Lung (tissue), 12 donors: ENCODE measurements around the gene LRRC56. TPM values are rescaled to one million over a fixed set of nuclear protein-coding genes. Genes with fewer than 3 reads are reported as not detected.

Experiments
- ATAC-seq: fragments of 200-7000 bp; cut with Tn5 transposase; one replicate; pipeline ENCODE4 v1.9.1; 2020; ENCODE audit warnings: moderate number of reproducible peaks; ENCODE audit not compliant: insufficient read depth, low FRiP score
- DNase-seq, 3 donors: peaks; one replicate each; pipeline ENCODE4 v3.0.0-alpha.2; 2013 to 2017
- H3K27ac ChIP-seq, 2 donors: one replicate each; pipeline ENCODE4 v1.5.1; 2013; ENCODE audit warnings: mild to moderate bottlenecking in 2 of 2, moderate library complexity in 2 of 2, control low read depth in 1 of 2, inconsistent platforms in 1 of 2, low read depth in 1 of 2, low read length in 1 of 2
- H3K27me3 ChIP-seq, 3 donors: one replicate each; pipeline ENCODE4 v1.5.1; 2013; ENCODE audit warnings: low read length in 2 of 3; ENCODE audit not compliant: control insufficient read depth in 3 of 3, insufficient read depth in 3 of 3
- H3K36me3 ChIP-seq, 4 donors: one replicate each; pipeline ENCODE4 v1.5.1; 2013; ENCODE audit warnings: low read length in 4 of 4, mild to moderate bottlenecking in 1 of 4, moderate library complexity in 1 of 4; ENCODE audit not compliant: control insufficient read depth in 4 of 4, insufficient read depth in 4 of 4
- H3K4me1 ChIP-seq, 5 donors: one replicate each; pipeline ENCODE4 v1.5.1; 2013; ENCODE audit warnings: low read length in 5 of 5, mild to moderate bottlenecking in 2 of 5, moderate library complexity in 1 of 5; ENCODE audit not compliant: control insufficient read depth in 5 of 5, insufficient read depth in 5 of 5
- H3K4me3 ChIP-seq: one replicate; pipeline ENCODE4 v1.5.1; 2013; ENCODE audit warnings: mild to moderate bottlenecking, control low read depth, moderate library complexity
- H3K9ac ChIP-seq, 2 donors: one replicate each; pipeline ENCODE4 v1.5.1; 2013; ENCODE audit warnings: low read length in 2 of 2, control low read depth in 1 of 2; ENCODE audit not compliant: insufficient read depth in 1 of 2
- H3K9me3 ChIP-seq, 4 donors: one replicate each; pipeline ENCODE4 v1.5.1; 2013; ENCODE audit warnings: low read length in 3 of 4, mild to moderate bottlenecking in 1 of 4, moderate library complexity in 1 of 4; ENCODE audit not compliant: control insufficient read depth in 4 of 4, insufficient read depth in 3 of 4
- WGBS, 2 donors: extraction: QIAGEN DNeasy Blood & Tissue Kit; methylation state at CpG; one replicate each; pipeline ENCODE4 v1.1.7; 2013; 5-methylcytosine and 5-hydroxymethylcytosine counted together
- polyA plus RNA-seq, 2 donors: library from polyadenylated mRNA; stranded (reverse); fragments of 200-250 nt; gene quantifications; one replicate each; pipeline ENCODE4 v1.2.1, GENCODE V29; 2013
- total RNA-seq, 2 donors: library from RNA; depleted of rRNA in 1 of 2; stranded (reverse); fragments of >200 nt in 1 of 2; gene quantifications; one replicate each; pipeline ENCODE4 v1.2.1, GENCODE V29; 2014 to 2021
- TF ChIP-seq, protein P1 (sequence below): IDR thresholded peaks from 2 replicates; pipeline ENCODE4 v1.5.1; 2012; ENCODE audit warnings: mild to moderate bottlenecking; ENCODE audit errors: control extremely low read depth, extremely low read depth
- donor health status: control.
- donor health status: control.
- donor health status: Bipolar disorder and iron deficiency.
- donor health status: healthy.
- donor health status: DM: yes; HTN: yes; CAD: no.

Gene LRRC56
- total and polyA plus RNA-seq, 4 donors, result 3.4 to 11.7 (median 4.7) TPM

DNA sequence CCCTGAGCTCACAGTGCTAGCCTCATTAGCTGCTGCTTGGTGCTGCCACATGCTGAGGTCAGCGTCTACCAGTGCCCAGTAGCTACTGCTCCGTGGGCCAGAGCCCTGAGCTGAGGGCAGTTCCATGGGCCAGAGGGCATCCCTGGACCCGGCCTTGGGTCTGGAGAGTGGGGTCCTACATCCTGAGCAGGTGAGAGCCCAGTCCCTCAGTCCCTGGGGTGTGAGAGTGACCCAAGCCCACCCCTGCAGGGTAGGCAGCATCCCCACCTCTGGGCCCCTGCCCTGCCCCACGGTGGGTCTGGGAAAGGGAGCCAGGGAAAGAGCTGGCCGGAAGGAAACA lies 13.4 kb downstream of the LRRC56 start:
- TF ChIP-seq, protein P1, sequence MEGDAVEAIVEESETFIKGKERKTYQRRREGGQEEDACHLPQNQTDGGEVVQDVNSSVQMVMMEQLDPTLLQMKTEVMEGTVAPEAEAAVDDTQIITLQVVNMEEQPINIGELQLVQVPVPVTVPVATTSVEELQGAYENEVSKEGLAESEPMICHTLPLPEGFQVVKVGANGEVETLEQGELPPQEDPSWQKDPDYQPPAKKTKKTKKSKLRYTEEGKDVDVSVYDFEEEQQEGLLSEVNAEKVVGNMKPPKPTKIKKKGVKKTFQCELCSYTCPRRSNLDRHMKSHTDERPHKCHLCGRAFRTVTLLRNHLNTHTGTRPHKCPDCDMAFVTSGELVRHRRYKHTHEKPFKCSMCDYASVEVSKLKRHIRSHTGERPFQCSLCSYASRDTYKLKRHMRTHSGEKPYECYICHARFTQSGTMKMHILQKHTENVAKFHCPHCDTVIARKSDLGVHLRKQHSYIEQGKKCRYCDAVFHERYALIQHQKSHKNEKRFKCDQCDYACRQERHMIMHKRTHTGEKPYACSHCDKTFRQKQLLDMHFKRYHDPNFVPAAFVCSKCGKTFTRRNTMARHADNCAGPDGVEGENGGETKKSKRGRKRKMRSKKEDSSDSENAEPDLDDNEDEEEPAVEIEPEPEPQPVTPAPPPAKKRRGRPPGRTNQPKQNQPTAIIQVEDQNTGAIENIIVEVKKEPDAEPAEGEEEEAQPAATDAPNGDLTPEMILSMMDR, result no peak
- H3K4me1 ChIP-seq, result peaks cover 0 to 6% (median 0%) of the 10 kb centered on the region in 5 donors
- WGBS, 2 donors, result 92 to 96% methylated on average over 4 to 5 of the region's 5 CpGs
- no peak overlapping the region for H3K4me3 ChIP-seq
- no peaks in the 10 kb centered on the region for H3K36me3 ChIP-seq
- no peak overlapping the region for H3K9ac ChIP-seq
- ATAC-seq (no peak), DNase-seq (no peak)
- no peaks in the 10 kb centered on the region for H3K9me3 ChIP-seq
- peaks cover 0 to 8% (median 0%) of the 10 kb centered on the region in 3 donors for H3K27me3 ChIP-seq
- no peak overlapping the region for H3K27ac ChIP-seq

DNA sequence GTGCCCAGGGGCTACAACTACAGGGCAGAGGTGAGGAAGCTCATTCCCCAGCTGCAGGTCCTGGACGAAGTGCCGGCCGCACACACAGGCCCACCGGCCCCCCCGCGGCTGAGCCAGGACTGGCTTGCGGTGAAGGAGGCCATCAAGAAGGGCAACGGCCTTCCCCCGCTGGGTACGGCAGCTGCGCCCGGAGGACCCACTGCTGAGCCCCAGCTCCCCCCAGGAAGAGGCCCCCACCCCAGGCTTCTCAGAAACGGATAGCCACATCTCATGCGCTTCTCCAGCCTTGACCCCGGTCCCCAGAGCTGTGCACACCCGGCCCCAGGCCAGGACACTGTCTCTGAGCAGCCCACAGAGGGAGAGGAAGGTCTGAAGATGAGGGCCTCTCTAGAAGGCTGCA lies 13.8 kb downstream of the LRRC56 start:
- TF ChIP-seq, protein P1, result no peak
- H3K4me3 ChIP-seq, result no peak overlapping the region
- no peaks in the 10 kb centered on the region for H3K9me3 ChIP-seq
- WGBS, 2 donors, result 82 to 88% methylated on average over 16 of the region's 16 CpGs
- ATAC-seq (no peak), DNase-seq (no peak)
- no peak overlapping the region for H3K9ac ChIP-seq
- no peak overlapping the region for H3K27ac ChIP-seq
- H3K4me1 ChIP-seq, result peaks cover 0 to 6% (median 0%) of the 10 kb centered on the region in 5 donors
- peaks cover 0 to 8% (median 0%) of the 10 kb centered on the region in 3 donors for H3K27me3 ChIP-seq
- H3K36me3 ChIP-seq, result no peaks in the 10 kb centered on the region

DNA sequence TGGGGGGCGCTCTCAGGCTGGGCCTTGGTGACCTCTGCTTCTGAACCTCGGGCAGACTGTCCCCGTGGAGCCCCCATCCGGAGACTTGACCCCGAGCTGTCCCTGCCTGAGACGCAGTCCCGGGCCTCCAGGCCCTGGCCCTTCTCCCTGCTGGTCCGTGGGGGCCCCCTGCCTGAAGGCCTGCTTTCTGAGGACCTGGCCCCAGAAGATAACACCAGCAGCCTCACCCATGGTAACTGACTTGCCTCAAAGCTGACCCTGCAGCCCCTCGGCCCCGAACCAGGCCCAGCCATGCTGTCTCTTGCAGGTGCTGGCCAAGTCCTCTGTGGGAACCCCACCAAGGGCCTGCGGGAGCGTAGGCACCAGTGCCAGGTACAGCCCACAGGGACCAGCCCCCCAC lies 14.3 kb downstream of the LRRC56 start:
- TF ChIP-seq, protein P1, result no peak
- Histone ChIP-seq H3K9me3 (no peaks in the 10 kb centered on the region), H3K36me3 (no peaks in the 10 kb centered on the region), H3K27ac (no peak overlapping the region), H3K4me3 (no peak overlapping the region), H3K4me1 (peaks cover 0 to 6% (median 0%) of the 10 kb centered on the region in 5 donors), H3K9ac (no peak overlapping the region), H3K27me3 (peaks cover 0 to 13% (median 0%) of the 10 kb centered on the region in 3 donors)
- ATAC-seq (no peak), DNase-seq (no peak)
- 83 to 90% methylated on average over 12 of the region's 12 CpGs for WGBS, 2 donors
